Measurements from ENCODE around the gene GLT6D1. TPM values are rescaled to one million over a fixed set of nuclear protein-coding genes. Genes with fewer than 3 reads are reported as not detected.

GLT6D1 gene
- total and polyA plus RNA-seq, 2 donors (not counting 1 experiment from before 2014, with no cell fraction given) = not detected

- no peaks in the 10 kb centered on the region for H4K20me1 ChIP-seq (ENCODE audit: control insufficient read depth, insufficient read depth, low read length, poor library complexity, severe bottlenecking)
- H3K9ac ChIP-seq (ENCODE audit: low read length) = no peak overlapping the region
- 78% methylated on average over 5 of the region's 8 CpGs for WGBS (ENCODE audit: insufficient coverage)
- ChIA-PET CTCF (no interaction called here), POLR2A (no interaction called here)
- DNase-seq (no peak), ATAC-seq (ENCODE audit: low read depth) (no peak)
- peaks cover 0 to 9% (median 0%) of the 10 kb centered on the region in 3 donors for H3K9me3 ChIP-seq (ENCODE audit: control extremely low read depth in 1 of 3, control insufficient read depth in 2 of 3, insufficient read depth in 1 of 3, low read length in 2 of 3)
- H3K36me3 ChIP-seq (replicated peaks in 1 of 2; ENCODE audit: control extremely low read depth in 1 of 2, control insufficient read depth in 1 of 2, extremely low read depth in 1 of 2, insufficient read depth in 2 of 2, low read length in 1 of 2) = no peaks in the 10 kb centered on the region
- H2AFZ ChIP-seq (ENCODE audit: insufficient read depth, low read depth, low read length, poor library complexity, severe bottlenecking) = no peak overlapping the region
- Mint-ChIP-seq H3K27me3 (peaks cover 12% of the 10 kb centered on the region), H3K9me3 (ENCODE audit: insufficient read depth) (peaks cover 2% of the 10 kb centered on the region), H3K4me1 (no peaks in the 10 kb centered on the region), H3K4me3 (no peak overlapping the region), H3K27ac (no peak overlapping the region)
- peaks cover 0 to 4% (median 0%) of the 10 kb centered on the region in 4 experiments for H3K27me3 ChIP-seq (replicated peaks in 1 of 4; ENCODE audit: control extremely low read depth in 1 of 4, control insufficient read depth in 3 of 4, insufficient read depth in 4 of 4, low read length in 3 of 4)
- H3K4me2 ChIP-seq (replicated peaks; ENCODE audit: low read depth, low read length, poor library complexity, severe bottlenecking) = no peak overlapping the region
- intact Hi-C loops (cut with micrococcal nuclease) = no loop called here
- H3K4me1 ChIP-seq (ENCODE audit: control insufficient read depth in 2 of 2, insufficient read depth in 2 of 2, low read length in 2 of 2) = no peaks in the 10 kb centered on the region
- TF ChIP-seq CTCF (IDR thresholded peaks at IDR 0.05) (no peak), EZH2 (IDR thresholded peaks at IDR 0.05; ENCODE audit: borderline replicate concordance, insufficient read depth, low read depth, low read length, poor library complexity, severe bottlenecking) (no peak)
- H3K27ac ChIP-seq (ENCODE audit: low read length in 2 of 2) = no peak overlapping the region
- no peaks in the 10 kb centered on the region for H3K79me2 ChIP-seq (ENCODE audit: control insufficient read depth, insufficient read depth, low read length)
- no peak overlapping the region for H3K4me3 ChIP-seq (ENCODE audit: control extremely low read depth in 1 of 5, extremely low read depth in 1 of 5, insufficient read depth in 1 of 5, low read depth in 2 of 5, low read length in 4 of 5)
These were observed 16.0 kb upstream of the GLT6D1 start for GRCh38 chr9:135655317-135655716.

- CTCF ChIA-PET = no interaction called here
- POLR2A ChIA-PET = no interaction called here
- WGBS (ENCODE audit: insufficient coverage) = 90% methylated on average over 15 of the region's 17 CpGs
- Histone ChIP-seq H3K9ac (ENCODE audit: low read length) (no peak overlapping the region), H3K79me2 (ENCODE audit: control insufficient read depth, insufficient read depth, low read length) (no peaks in the 10 kb centered on the region), H3K4me2 (replicated peaks; ENCODE audit: low read depth, low read length, poor library complexity, severe bottlenecking) (no peak overlapping the region), H3K36me3 (replicated peaks in 1 of 2; ENCODE audit: control extremely low read depth in 1 of 2, control insufficient read depth in 1 of 2, extremely low read depth in 1 of 2, insufficient read depth in 2 of 2, low read length in 1 of 2) (no peaks in the 10 kb centered on the region), H3K4me3 (ENCODE audit: control extremely low read depth in 1 of 5, extremely low read depth in 1 of 5, insufficient read depth in 1 of 5, low read depth in 2 of 5, low read length in 4 of 5) (no peak overlapping the region), H3K27me3 (replicated peaks in 1 of 4; ENCODE audit: control extremely low read depth in 1 of 4, control insufficient read depth in 3 of 4, insufficient read depth in 4 of 4, low read length in 3 of 4) (no peaks in the 10 kb centered on the region), H4K20me1 (ENCODE audit: control insufficient read depth, insufficient read depth, low read length, poor library complexity, severe bottlenecking) (no peaks in the 10 kb centered on the region), H3K27ac (ENCODE audit: low read length in 2 of 2) (no peak overlapping the region), H2AFZ (ENCODE audit: insufficient read depth, low read depth, low read length, poor library complexity, severe bottlenecking) (no peak overlapping the region), H3K4me1 (ENCODE audit: control insufficient read depth in 2 of 2, insufficient read depth in 2 of 2, low read length in 2 of 2) (no peaks in the 10 kb centered on the region), H3K9me3 (ENCODE audit: control extremely low read depth in 1 of 3, control insufficient read depth in 2 of 3, insufficient read depth in 1 of 3, low read length in 2 of 3) (peaks cover 0 to 23% (median 18%) of the 10 kb centered on the region in 3 donors)
- ATAC-seq (ENCODE audit: low read depth) (no peak), DNase-seq (no peak)
- Mint-ChIP-seq H3K4me1 (no peaks in the 10 kb centered on the region), H3K4me3 (no peak overlapping the region), H3K27ac (no peak overlapping the region), H3K27me3 (peaks cover 8% of the 10 kb centered on the region), H3K9me3 (ENCODE audit: insufficient read depth) (peaks cover 11% of the 10 kb centered on the region)
- intact Hi-C loops (cut with micrococcal nuclease) = no loop called here
- TF ChIP-seq CTCF (IDR thresholded peaks at IDR 0.05) = no peak
- no peak for TF ChIP-seq EZH2 (IDR thresholded peaks at IDR 0.05; ENCODE audit: borderline replicate concordance, insufficient read depth, low read depth, low read length, poor library complexity, severe bottlenecking)
These were observed 11.1 kb upstream of the GLT6D1 start for GRCh38 chr9:135650408-135650807.
